H9 (cell line): ENCODE measurements around the gene FAM184A. TPM values are rescaled to one million over a fixed set of nuclear protein-coding genes. Genes with fewer than 3 reads are reported as not detected.

Experiments used
- DNase-seq: peaks from one replicate; pipeline ENCODE4 v3.0.0-alpha.2; 2017
- H2AFZ ChIP-seq: one replicate; pipeline ENCODE4 v1.6.1; 2013; ENCODE audit warnings: mild to moderate bottlenecking, low read length, control low read depth, moderate library complexity
- H2AK5ac ChIP-seq: 2 replicates; pipeline ENCODE4 v1.6.1; 2013; ENCODE audit warnings: low read length, control low read depth, mixed read lengths; ENCODE audit not compliant: insufficient read length
- H2BK120ac ChIP-seq: one replicate; pipeline ENCODE4 v1.6.1; 2013; ENCODE audit warnings: low read depth, mild to moderate bottlenecking, low read length, control low read depth, inconsistent platforms; ENCODE audit not compliant: poor library complexity, severe bottlenecking
- H2BK12ac ChIP-seq: 2 replicates; pipeline ENCODE4 v1.6.1; 2013; ENCODE audit warnings: low read length, control low read depth, mixed read lengths, low read depth; ENCODE audit not compliant: insufficient read length
- H2BK15ac ChIP-seq: 2 replicates; pipeline ENCODE4 v1.6.1; 2013; ENCODE audit warnings: low read depth, low read length, control low read depth
- H2BK20ac ChIP-seq: one replicate; pipeline ENCODE4 v1.6.1; 2013; ENCODE audit warnings: low read depth, mild to moderate bottlenecking, low read length, control low read depth, inconsistent platforms; ENCODE audit not compliant: poor library complexity, severe bottlenecking
- H2BK5ac ChIP-seq: 2 replicates; pipeline ENCODE4 v1.6.1; 2013; ENCODE audit warnings: low read length, control low read depth, mixed read lengths; ENCODE audit not compliant: insufficient read length
- H3K14ac ChIP-seq: 2 replicates; pipeline ENCODE4 v1.6.1; 2013; ENCODE audit warnings: low read length, control low read depth; ENCODE audit not compliant: insufficient read depth
- H3K18ac ChIP-seq: 2 replicates; pipeline ENCODE4 v1.6.1; 2013; ENCODE audit warnings: low read depth, mild to moderate bottlenecking, mixed read lengths, low read length, control low read depth; ENCODE audit not compliant: insufficient read length
- H3K23ac ChIP-seq: 2 replicates; pipeline ENCODE4 v1.6.1; 2013; ENCODE audit warnings: low read length, control low read depth, mixed read lengths, low read depth; ENCODE audit not compliant: insufficient read length
- H3K23me2 ChIP-seq: 2 replicates; pipeline ENCODE4 v1.6.1; 2013; ENCODE audit warnings: low read depth, mild to moderate bottlenecking, mixed read lengths, low read length, control low read depth; ENCODE audit not compliant: insufficient read length, poor library complexity, severe bottlenecking
- H3K27ac ChIP-seq: 2 replicates; pipeline ENCODE4 v1.5.1; 2013; ENCODE audit warnings: low read length, control low read depth, mixed read lengths, low read depth; ENCODE audit not compliant: insufficient read length
- H3K27me3 ChIP-seq: 2 replicates; pipeline ENCODE4 v1.6.1; 2013; ENCODE audit warnings: low read length, control low read depth, inconsistent platforms; ENCODE audit not compliant: insufficient read depth
- H3K4ac ChIP-seq: 2 replicates; pipeline ENCODE4 v1.6.1; 2013; ENCODE audit warnings: low read depth, mild to moderate bottlenecking, control low read depth, inconsistent platforms, low read length, moderate library complexity
- H3K4me1 ChIP-seq: 2 replicates; pipeline ENCODE4 v1.6.1; 2013; ENCODE audit warnings: low read length, control low read depth, inconsistent platforms; ENCODE audit not compliant: insufficient read depth
- H3K4me2 ChIP-seq: 2 replicates; pipeline ENCODE4 v1.6.1; 2013; ENCODE audit warnings: low read length, control low read depth, mixed read lengths; ENCODE audit not compliant: insufficient read length, insufficient read depth
- H3K56ac ChIP-seq: 2 replicates; pipeline ENCODE4 v1.6.1; 2013; ENCODE audit warnings: low read depth, mild to moderate bottlenecking, mixed read lengths, low read length, control low read depth; ENCODE audit not compliant: insufficient read length
- H3K79me1 ChIP-seq: 2 replicates; pipeline ENCODE4 v1.6.1; 2013; ENCODE audit warnings: low read depth, mild to moderate bottlenecking, moderate library complexity, low read length, control low read depth, inconsistent platforms; ENCODE audit not compliant: insufficient read depth, poor library complexity, severe bottlenecking
- H3K79me2 ChIP-seq: 2 replicates; pipeline ENCODE4 v1.6.1; 2013; ENCODE audit warnings: low read length, control low read depth, inconsistent platforms; ENCODE audit not compliant: insufficient read depth
- H3K9ac ChIP-seq: 2 replicates; pipeline ENCODE4 v1.6.1; 2013; ENCODE audit warnings: low read length, control low read depth, mixed read lengths; ENCODE audit not compliant: insufficient read length; ENCODE audit errors: extremely low read depth
- H3K9me3 ChIP-seq: one replicate; pipeline ENCODE4 v1.6.1; 2013; ENCODE audit warnings: low read depth, low read length, inconsistent platforms; ENCODE audit not compliant: control insufficient read depth
- H3T11ph ChIP-seq: one replicate; pipeline ENCODE4 v1.6.1; 2013; ENCODE audit warnings: mild to moderate bottlenecking, low read length, control low read depth, inconsistent platforms
- H4K20me1 ChIP-seq: one replicate; pipeline ENCODE4 v1.6.1; 2013; ENCODE audit not compliant: control insufficient read depth, insufficient read length, insufficient read depth
- H4K5ac ChIP-seq: 2 replicates; pipeline ENCODE4 v1.6.1; 2013; ENCODE audit warnings: low read depth, mild to moderate bottlenecking, mixed read lengths, low read length, control low read depth; ENCODE audit not compliant: insufficient read length
- H4K8ac ChIP-seq: replicated peaks from 2 replicates; pipeline ENCODE4 v1.6.1; 2013; ENCODE audit warnings: low read length, control low read depth, mixed read lengths, low read depth; ENCODE audit not compliant: insufficient read length
- H4K91ac ChIP-seq: 2 replicates; pipeline ENCODE4 v1.6.1; 2013; ENCODE audit warnings: low read depth, mild to moderate bottlenecking, moderate library complexity, mixed read lengths, low read length, control low read depth; ENCODE audit not compliant: insufficient read length
- H3K27ac Mint-ChIP-seq, 3 experiments: 2 replicates in 2 of 3; 3 replicates in 1 of 3; pipeline ENCODE4 v1.8.0; 2020 to 2021; ENCODE audit warnings: mixed read lengths in 3 of 3, mild to moderate bottlenecking in 1 of 3, moderate library complexity in 1 of 3
- H3K27me3 Mint-ChIP-seq: 2 replicates; pipeline ENCODE4 v1.8.0; 2021; ENCODE audit warnings: low read depth, mild to moderate bottlenecking, moderate library complexity, mixed read lengths
- H3K36me3 Mint-ChIP-seq, 3 experiments: 2 replicates in 2 of 3; 3 replicates in 1 of 3; pipeline ENCODE4 v1.8.0; 2020 to 2021; ENCODE audit warnings: low read depth in 3 of 3, mixed read lengths in 3 of 3; ENCODE audit not compliant: insufficient read depth in 1 of 3
- H3K4me1 Mint-ChIP-seq, 2 experiments: 2 replicates each; pipeline ENCODE4 v1.8.0; 2020; ENCODE audit warnings: mixed read lengths in 2 of 2
- H3K4me3 Mint-ChIP-seq, 2 experiments: 2 replicates in 1 of 2; 3 replicates in 1 of 2; pipeline ENCODE4 v1.8.0; 2020 to 2021; ENCODE audit warnings: mild to moderate bottlenecking in 2 of 2, mixed read lengths in 2 of 2, moderate library complexity in 1 of 2
- H3K9me3 Mint-ChIP-seq, 2 experiments: 2 replicates in 1 of 2; 3 replicates in 1 of 2; pipeline ENCODE4 v1.8.0; 2020; ENCODE audit warnings: mild to moderate bottlenecking in 2 of 2, mixed read lengths in 2 of 2, moderate library complexity in 1 of 2
- CTCF ChIP-seq: fragments of 200-600 bp; sonication (generic); conservative IDR thresholded peaks from 3 replicates; pipeline ENCODE4 v1.8.0; 2021; ENCODE audit warnings: antibody characterized with exemption, mild to moderate bottlenecking
- WGBS: extraction: QIAGEN DNeasy Blood & Tissue Kit; methylation state at CpG from one replicate; pipeline ENCODE4 v1.1.7; 2013; ENCODE audit warnings: missing lambda C conversion rate, low lambda C conversion rate, mixed read lengths; ENCODE audit not compliant: insufficient read length; ENCODE audit errors: extremely low coverage; 5-methylcytosine and 5-hydroxymethylcytosine counted together
- total RNA-seq: library from RNA; stranded (reverse); gene quantifications from 2 replicates; pipeline ENCODE4 v1.2.1, GENCODE V29; 2021

The FAM184A gene
- total RNA-seq, 1 experiment from 2014 or later = 11.4 TPM

GRCh38 chr6:118918329-118918725 is 160.1 kb downstream of the FAM184A start:
- H4K91ac ChIP-seq = no peak overlapping the region
- no peak overlapping the region for H3K4me2 ChIP-seq
- no peak overlapping the region for H2BK15ac ChIP-seq
- no CpG with 5 or more reads among the region's 2 CpGs for WGBS
- H2BK12ac ChIP-seq = no peak overlapping the region
- H3K23ac ChIP-seq = no peak overlapping the region
- H3K4me3 Mint-ChIP-seq = no peak overlapping the region
- H4K20me1 ChIP-seq = no peaks in the 10 kb centered on the region
- no peaks in the 10 kb centered on the region for H3K27me3 Mint-ChIP-seq
- H2BK5ac ChIP-seq = no peak overlapping the region
- H3K79me2 ChIP-seq = no peaks in the 10 kb centered on the region
- H3K9me3 Mint-ChIP-seq = no peaks in the 10 kb centered on the region
- H2BK20ac ChIP-seq = no peak overlapping the region
- no peaks in the 10 kb centered on the region for H3K23me2 ChIP-seq
- no peak for DNase-seq
- no peaks in the 10 kb centered on the region for H3K9me3 ChIP-seq
- TF ChIP-seq CTCF = no peak
- H4K8ac ChIP-seq = no peak overlapping the region
- no peaks in the 10 kb centered on the region for H3K27me3 ChIP-seq
- H2BK120ac ChIP-seq = no peak overlapping the region
- no peak overlapping the region for H4K5ac ChIP-seq
- no peak overlapping the region for H3K18ac ChIP-seq
- no peak overlapping the region for H3K9ac ChIP-seq
- H2AFZ ChIP-seq = no peak overlapping the region
- no peak overlapping the region for H3K4ac ChIP-seq
- no peak overlapping the region; a peak in 1 of 7 replicates for H3K27ac Mint-ChIP-seq
- no peak overlapping the region for H2AK5ac ChIP-seq
- H3K4me1 ChIP-seq = no peaks in the 10 kb centered on the region
- no peak overlapping the region for H3K14ac ChIP-seq
- no peak overlapping the region for H3K27ac ChIP-seq
- H3T11ph ChIP-seq = no peak overlapping the region
- peaks cover 5 to 53% (median 46%) of the 10 kb centered on the region in 3 experiments; a peak in 5 of 7 replicates for H3K36me3 Mint-ChIP-seq
- no peaks in the 10 kb centered on the region for H3K79me1 ChIP-seq
- no peaks in the 10 kb centered on the region for H3K4me1 Mint-ChIP-seq
- no peak overlapping the region for H3K56ac ChIP-seq
